ENCODE data around the gene UROS. TPM values are rescaled to one million over a fixed set of nuclear protein-coding genes. Genes with fewer than 3 reads are reported as not detected.

Gene UROS
- total and polyA plus RNA-seq, 2 donors (not counting 1 experiment from before 2014, with no cell fraction given): 54.4 to 60.4 TPM

DNA sequence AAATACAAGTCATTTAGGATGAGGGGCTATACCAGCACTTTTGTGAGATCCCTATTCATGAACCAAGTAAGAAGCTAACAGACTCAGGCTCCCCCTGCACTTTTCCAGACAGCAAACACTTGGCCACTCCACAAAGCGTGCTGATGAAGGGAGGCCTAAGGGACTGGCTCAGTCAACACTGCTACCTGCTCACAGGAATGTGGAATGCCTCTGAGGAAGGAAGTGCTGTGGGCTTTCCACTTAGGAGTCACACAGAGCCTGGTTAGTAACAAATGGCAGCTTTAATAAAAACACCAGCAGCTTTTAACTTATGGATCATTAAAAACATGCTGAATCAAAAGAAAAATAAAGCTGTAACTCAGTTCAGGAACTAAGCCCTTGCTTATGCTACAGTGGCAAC, 15.0 kb downstream of the UROS start:
- Histone ChIP-seq H3K27me3 (ENCODE audit: control insufficient read depth, insufficient read depth, low read length) (no peaks in the 10 kb centered on the region), H3K4me2 (ENCODE audit: extremely low read depth, insufficient read depth, low read length) (no peak overlapping the region), H3K9ac (ENCODE audit: insufficient read depth, low read length) (no peak overlapping the region), H3K36me3 (ENCODE audit: control insufficient read depth, insufficient read depth, low read length) (peaks cover 2% of the 10 kb centered on the region), H3K79me2 (ENCODE audit: control insufficient read depth, insufficient read depth, low read length) (no peaks in the 10 kb centered on the region), H2AFZ (ENCODE audit: low read length) (no peak overlapping the region), H4K20me1 (ENCODE audit: control insufficient read depth, extremely low read depth, insufficient read depth, low read length) (no peaks in the 10 kb centered on the region), H3K4me1 (ENCODE audit: control insufficient read depth, extremely low read depth, insufficient read depth, low read length) (no peaks in the 10 kb centered on the region), H3K27ac (ENCODE audit: insufficient read depth, low read length) (no peak overlapping the region), H3K4me3 (replicated peaks in 1 of 4; ENCODE audit: control extremely low read depth in 1 of 4, insufficient read depth in 1 of 4, low read depth in 3 of 4, low read length in 4 of 4) (no peak overlapping the region), H3K9me3 (ENCODE audit: control insufficient read depth, insufficient read depth, low read depth, low read length) (no peaks in the 10 kb centered on the region)
- no peak for DNase-seq (ENCODE audit: low read depth in 2 of 2)
- TF ChIP-seq, protein P1, sequence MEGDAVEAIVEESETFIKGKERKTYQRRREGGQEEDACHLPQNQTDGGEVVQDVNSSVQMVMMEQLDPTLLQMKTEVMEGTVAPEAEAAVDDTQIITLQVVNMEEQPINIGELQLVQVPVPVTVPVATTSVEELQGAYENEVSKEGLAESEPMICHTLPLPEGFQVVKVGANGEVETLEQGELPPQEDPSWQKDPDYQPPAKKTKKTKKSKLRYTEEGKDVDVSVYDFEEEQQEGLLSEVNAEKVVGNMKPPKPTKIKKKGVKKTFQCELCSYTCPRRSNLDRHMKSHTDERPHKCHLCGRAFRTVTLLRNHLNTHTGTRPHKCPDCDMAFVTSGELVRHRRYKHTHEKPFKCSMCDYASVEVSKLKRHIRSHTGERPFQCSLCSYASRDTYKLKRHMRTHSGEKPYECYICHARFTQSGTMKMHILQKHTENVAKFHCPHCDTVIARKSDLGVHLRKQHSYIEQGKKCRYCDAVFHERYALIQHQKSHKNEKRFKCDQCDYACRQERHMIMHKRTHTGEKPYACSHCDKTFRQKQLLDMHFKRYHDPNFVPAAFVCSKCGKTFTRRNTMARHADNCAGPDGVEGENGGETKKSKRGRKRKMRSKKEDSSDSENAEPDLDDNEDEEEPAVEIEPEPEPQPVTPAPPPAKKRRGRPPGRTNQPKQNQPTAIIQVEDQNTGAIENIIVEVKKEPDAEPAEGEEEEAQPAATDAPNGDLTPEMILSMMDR (conservative IDR thresholded peaks at IDR 0.05 in 1 of 2, IDR thresholded peaks at IDR 0.05 in 1 of 2; ENCODE audit: low read depth in 1 of 2, low read length in 2 of 2): no peak
- TF ChIP-seq EZH2 (IDR thresholded peaks at IDR 0.05; ENCODE audit: low read length, missing control alignments): no peak

GRCh38 chr10:125802739-125803138, 20.3 kb downstream of the UROS start:
- no peak overlapping the region for H3K9ac ChIP-seq (ENCODE audit: insufficient read depth, low read length)
- no peak overlapping the region for H3K27ac ChIP-seq (ENCODE audit: insufficient read depth, low read length)
- no peaks in the 10 kb centered on the region for H4K20me1 ChIP-seq (ENCODE audit: control insufficient read depth, extremely low read depth, insufficient read depth, low read length)
- no peaks in the 10 kb centered on the region for H3K9me3 ChIP-seq (ENCODE audit: control insufficient read depth, insufficient read depth, low read depth, low read length)
- TF ChIP-seq, protein P1 (conservative IDR thresholded peaks at IDR 0.05 in 1 of 2, IDR thresholded peaks at IDR 0.05 in 1 of 2; ENCODE audit: low read depth in 1 of 2, low read length in 2 of 2): no peak
- no peak for TF ChIP-seq EZH2 (IDR thresholded peaks at IDR 0.05; ENCODE audit: low read length, missing control alignments)
- no peak overlapping the region for H2AFZ ChIP-seq (ENCODE audit: low read length)
- H3K36me3 ChIP-seq (ENCODE audit: control insufficient read depth, insufficient read depth, low read length): peaks cover 2% of the 10 kb centered on the region
- H3K27me3 ChIP-seq (ENCODE audit: control insufficient read depth, insufficient read depth, low read length): no peaks in the 10 kb centered on the region
- H3K79me2 ChIP-seq (ENCODE audit: control insufficient read depth, insufficient read depth, low read length): no peaks in the 10 kb centered on the region
- H3K4me1 ChIP-seq (ENCODE audit: control insufficient read depth, extremely low read depth, insufficient read depth, low read length): no peaks in the 10 kb centered on the region
- no peak overlapping the region for H3K4me3 ChIP-seq (replicated peaks in 1 of 4; ENCODE audit: control extremely low read depth in 1 of 4, insufficient read depth in 1 of 4, low read depth in 3 of 4, low read length in 4 of 4)
- DNase-seq (ENCODE audit: low read depth in 2 of 2): no peak
- no peak overlapping the region for H3K4me2 ChIP-seq (ENCODE audit: extremely low read depth, insufficient read depth, low read length)

GRCh38 chr10:125802131-125802530, 20.9 kb downstream of the UROS start:
- no peaks in the 10 kb centered on the region for H3K9me3 ChIP-seq (ENCODE audit: control insufficient read depth, insufficient read depth, low read depth, low read length)
- no peak for TF ChIP-seq EZH2 (IDR thresholded peaks at IDR 0.05; ENCODE audit: low read length, missing control alignments)
- TF ChIP-seq, protein P1 (conservative IDR thresholded peaks at IDR 0.05 in 1 of 2, IDR thresholded peaks at IDR 0.05 in 1 of 2; ENCODE audit: low read depth in 1 of 2, low read length in 2 of 2): no peak
- H2AFZ ChIP-seq (ENCODE audit: low read length): no peak overlapping the region
- H3K27me3 ChIP-seq (ENCODE audit: control insufficient read depth, insufficient read depth, low read length): no peaks in the 10 kb centered on the region
- H3K36me3 ChIP-seq (ENCODE audit: control insufficient read depth, insufficient read depth, low read length): peaks cover 2% of the 10 kb centered on the region
- H3K79me2 ChIP-seq (ENCODE audit: control insufficient read depth, insufficient read depth, low read length): no peaks in the 10 kb centered on the region
- H3K9ac ChIP-seq (ENCODE audit: insufficient read depth, low read length): no peak overlapping the region
- no peak overlapping the region for H3K27ac ChIP-seq (ENCODE audit: insufficient read depth, low read length)
- DNase-seq (ENCODE audit: low read depth in 2 of 2): no peak
- no peak overlapping the region for H3K4me3 ChIP-seq (replicated peaks in 1 of 4; ENCODE audit: control extremely low read depth in 1 of 4, insufficient read depth in 1 of 4, low read depth in 3 of 4, low read length in 4 of 4)
- H3K4me2 ChIP-seq (ENCODE audit: extremely low read depth, insufficient read depth, low read length): no peak overlapping the region
- H4K20me1 ChIP-seq (ENCODE audit: control insufficient read depth, extremely low read depth, insufficient read depth, low read length): no peaks in the 10 kb centered on the region
- H3K4me1 ChIP-seq (ENCODE audit: control insufficient read depth, extremely low read depth, insufficient read depth, low read length): no peaks in the 10 kb centered on the region

All from fibroblast of lung (primary cell).